ENCODE measurements around the gene FSCN2.

GRCh38 chr17:81557276-81558114, 29.3 kb downstream of the FSCN2 start:
- TF ChIP-seq, protein P1, sequence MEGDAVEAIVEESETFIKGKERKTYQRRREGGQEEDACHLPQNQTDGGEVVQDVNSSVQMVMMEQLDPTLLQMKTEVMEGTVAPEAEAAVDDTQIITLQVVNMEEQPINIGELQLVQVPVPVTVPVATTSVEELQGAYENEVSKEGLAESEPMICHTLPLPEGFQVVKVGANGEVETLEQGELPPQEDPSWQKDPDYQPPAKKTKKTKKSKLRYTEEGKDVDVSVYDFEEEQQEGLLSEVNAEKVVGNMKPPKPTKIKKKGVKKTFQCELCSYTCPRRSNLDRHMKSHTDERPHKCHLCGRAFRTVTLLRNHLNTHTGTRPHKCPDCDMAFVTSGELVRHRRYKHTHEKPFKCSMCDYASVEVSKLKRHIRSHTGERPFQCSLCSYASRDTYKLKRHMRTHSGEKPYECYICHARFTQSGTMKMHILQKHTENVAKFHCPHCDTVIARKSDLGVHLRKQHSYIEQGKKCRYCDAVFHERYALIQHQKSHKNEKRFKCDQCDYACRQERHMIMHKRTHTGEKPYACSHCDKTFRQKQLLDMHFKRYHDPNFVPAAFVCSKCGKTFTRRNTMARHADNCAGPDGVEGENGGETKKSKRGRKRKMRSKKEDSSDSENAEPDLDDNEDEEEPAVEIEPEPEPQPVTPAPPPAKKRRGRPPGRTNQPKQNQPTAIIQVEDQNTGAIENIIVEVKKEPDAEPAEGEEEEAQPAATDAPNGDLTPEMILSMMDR (IDR thresholded peaks at IDR 0.05), result no peak
- TF ChIP-seq POLR2AphosphoS5 (IDR thresholded peaks at IDR 0.05; ENCODE audit: insufficient read depth in 1 of 2, low read depth in 1 of 2) (peak in 1 of 2 donors; percentile 12), POLR2A (IDR thresholded peaks at IDR 0.05) (no peak)
